Measurements from ENCODE around the gene PMEL.
"Not testable (repeated sequence)": the region's sequence is repeated elsewhere in the genome, so short reads cannot be mapped to it uniquely, and the experiment has no call there.

The PMEL gene

GRCh38 chr12:55965941-55966407 is at the start of gene PMEL:
PMEL (minus strand) TSS chr12:55966042; CDS start chr12:55966011, 31 bp downstream.
- DNase-seq: no peak

- no peak for DNase-seq
These were observed 48.4 kb upstream of the PMEL start for GRCh38 chr12:56014205-56014604.

GRCh38 chr12:56013482-56013881 is 47.6 kb upstream of the PMEL start:
- DNase-seq: no peak

GRCh38 chr12:56011509-56012090 is 45.8 kb upstream of the PMEL start:
- no peak for DNase-seq

GRCh38 chr12:56010111-56010570 is 44.3 kb upstream of the PMEL start:
- no peak for DNase-seq

GRCh38 chr12:56007564-56008559 is 42.0 kb upstream of the PMEL start:
- DNase-seq: no peak

GRCh38 chr12:56004211-56004610 is 38.4 kb upstream of the PMEL start:
- DNase-seq: no peak

- not testable (repeated sequence) for DNase-seq
These were observed 37.5 kb upstream of the PMEL start for GRCh38 chr12:56003376-56003775.

- no peak for DNase-seq
These were observed 35.8 kb upstream of the PMEL start for GRCh38 chr12:56001487-56002100.

GRCh38 chr12:55999999-56000540 is 34.2 kb upstream of the PMEL start:
- DNase-seq: not testable (repeated sequence)

- not testable (repeated sequence) for DNase-seq
These were observed 33.7 kb upstream of the PMEL start for GRCh38 chr12:55999522-55999921.

GRCh38 chr12:55997535-55997859 is 31.7 kb upstream of the PMEL start:
- DNase-seq: no peak

GRCh38 chr12:55996715-55997534 is 31.1 kb upstream of the PMEL start, which contains the start of gene SUOX:
SUOX (plus strand) TSS chr12:55997276; CDS start chr12:56002222, 4,946 bp downstream.
- DNase-seq: peak; percentile 50

- DNase-seq: no peak
These were observed 30.4 kb upstream of the PMEL start for GRCh38 chr12:55996201-55996714.

GRCh38 chr12:55995366-55995765 is 29.5 kb upstream of the PMEL start:
- no peak for DNase-seq

GRCh38 chr12:55993230-55993853 is 27.5 kb upstream of the PMEL start:
- DNase-seq: no peak

GRCh38 chr12:55991110-55991509 is 25.3 kb upstream of the PMEL start:
- no peak for DNase-seq

GRCh38 chr12:55985976-55986375 is 20.1 kb upstream of the PMEL start:
- DNase-seq: not testable (repeated sequence)

GRCh38 chr12:55985341-55985740 is 19.5 kb upstream of the PMEL start:
- DNase-seq: no peak

GRCh38 chr12:55984861-55985260 is 19.0 kb upstream of the PMEL start:
- no peak for DNase-seq

- DNase-seq: no peak
These were observed 17.5 kb upstream of the PMEL start for GRCh38 chr12:55983232-55983842.
